Measurements from ENCODE around the gene MAGEB1. TPM values are rescaled to one million over a fixed set of nuclear protein-coding genes. Genes with fewer than 3 reads are reported as not detected.

MAGEB1 gene
- total RNA-seq, 1 experiment from 2014 or later: not detected

DNA sequence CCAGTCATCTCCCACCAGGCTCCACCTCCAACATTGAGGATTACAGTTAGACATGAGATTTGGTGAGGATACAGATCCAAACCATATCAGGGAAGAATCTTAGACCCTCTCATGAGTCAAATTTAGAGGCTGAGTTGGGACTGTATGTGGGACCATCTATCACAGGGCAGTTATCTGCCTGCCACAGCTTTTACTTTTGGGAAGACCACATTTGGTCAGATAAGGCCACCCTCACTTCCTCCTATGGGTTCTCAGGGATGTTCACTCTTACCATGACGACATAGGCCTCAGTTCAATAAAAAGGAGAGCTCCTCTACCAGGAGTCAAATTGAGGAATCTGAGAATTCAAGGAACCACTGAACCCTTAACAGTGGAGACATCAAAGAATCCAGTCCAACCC is 29.5 kb upstream of the MAGEB1 start:
- ATAC-seq: no peak
- no peaks in the 10 kb centered on the region for H3F3A ChIP-seq (ENCODE audit: low read length, unreplicated experiment)
- ChIA-PET CTCF (no interaction called here), POLR2A (ENCODE audit: unreplicated experiment) (no interaction called here)
- H3K9me2 ChIP-seq (replicated peaks; ENCODE audit: low read length): no peaks in the 10 kb centered on the region
- no peak overlapping the region for H3K9ac ChIP-seq (ENCODE audit: low read length)
- H3K4me1 ChIP-seq (ENCODE audit: insufficient read depth, low read length): no peaks in the 10 kb centered on the region
- no TSS peak for BruUV-seq (replicated peaks)
- H3K9me3 ChIP-seq (ENCODE audit: low read length): no peaks in the 10 kb centered on the region
- peaks cover 6% of the 10 kb centered on the region; the same call in 1 of the 2 replicates for H3K27me3 ChIP-seq (ENCODE audit: low read length)
- no peak overlapping the region for H2AFZ ChIP-seq (ENCODE audit: low read length)
- intact Hi-C loops (cut with micrococcal nuclease): no loop called here
- H3K27ac ChIP-seq (ENCODE audit: low read length): no peak overlapping the region
- TF ChIP-seq, protein P1, sequence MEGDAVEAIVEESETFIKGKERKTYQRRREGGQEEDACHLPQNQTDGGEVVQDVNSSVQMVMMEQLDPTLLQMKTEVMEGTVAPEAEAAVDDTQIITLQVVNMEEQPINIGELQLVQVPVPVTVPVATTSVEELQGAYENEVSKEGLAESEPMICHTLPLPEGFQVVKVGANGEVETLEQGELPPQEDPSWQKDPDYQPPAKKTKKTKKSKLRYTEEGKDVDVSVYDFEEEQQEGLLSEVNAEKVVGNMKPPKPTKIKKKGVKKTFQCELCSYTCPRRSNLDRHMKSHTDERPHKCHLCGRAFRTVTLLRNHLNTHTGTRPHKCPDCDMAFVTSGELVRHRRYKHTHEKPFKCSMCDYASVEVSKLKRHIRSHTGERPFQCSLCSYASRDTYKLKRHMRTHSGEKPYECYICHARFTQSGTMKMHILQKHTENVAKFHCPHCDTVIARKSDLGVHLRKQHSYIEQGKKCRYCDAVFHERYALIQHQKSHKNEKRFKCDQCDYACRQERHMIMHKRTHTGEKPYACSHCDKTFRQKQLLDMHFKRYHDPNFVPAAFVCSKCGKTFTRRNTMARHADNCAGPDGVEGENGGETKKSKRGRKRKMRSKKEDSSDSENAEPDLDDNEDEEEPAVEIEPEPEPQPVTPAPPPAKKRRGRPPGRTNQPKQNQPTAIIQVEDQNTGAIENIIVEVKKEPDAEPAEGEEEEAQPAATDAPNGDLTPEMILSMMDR (conservative IDR thresholded peaks at IDR 0.05; ENCODE audit: low read depth, low read length): no peak
- TF ChIP-seq EZH2phosphoT487 (IDR thresholded peaks at IDR 0.05; ENCODE audit: borderline replicate concordance, low read length) (no peak), EZH2 (IDR thresholded peaks at IDR 0.05; ENCODE audit: low read length, unreplicated experiment) (no peak)
- H3K36me3 ChIP-seq (ENCODE audit: low read depth, low read length): no peaks in the 10 kb centered on the region
- no peak overlapping the region for H3K4me2 ChIP-seq (ENCODE audit: low read length)
- H4K20me1 ChIP-seq (ENCODE audit: low read length): no peaks in the 10 kb centered on the region
- H3K79me2 ChIP-seq (ENCODE audit: low read length): no peaks in the 10 kb centered on the region
- H3K4me3 ChIP-seq (ENCODE audit: low read length): no peak overlapping the region
- DNase-seq: no peak

DNA sequence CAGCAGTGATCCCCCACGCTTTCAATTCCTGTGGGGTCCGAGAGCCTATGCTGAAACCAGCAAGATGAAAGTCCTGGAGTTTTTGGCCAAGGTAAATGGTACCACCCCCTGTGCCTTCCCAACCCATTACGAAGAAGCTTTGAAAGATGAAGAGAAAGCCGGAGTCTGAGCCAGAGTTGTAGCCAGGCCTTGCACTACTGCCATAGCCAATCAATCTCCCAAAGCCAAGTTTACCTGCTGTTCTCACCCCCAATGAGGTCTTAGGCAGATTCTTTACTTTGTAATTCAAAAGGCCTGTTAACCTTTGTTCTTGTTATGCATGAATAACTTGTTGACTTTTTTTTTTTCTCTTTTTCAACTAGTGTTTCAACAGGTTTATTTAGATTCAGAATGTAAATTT is 27.6 kb upstream of the MAGEB1 start:
- Histone ChIP-seq H2AFZ (ENCODE audit: low read length) (no peak overlapping the region), H4K20me1 (ENCODE audit: low read length) (no peaks in the 10 kb centered on the region), H3K4me1 (ENCODE audit: insufficient read depth, low read length) (no peaks in the 10 kb centered on the region), H3K36me3 (ENCODE audit: low read depth, low read length) (no peaks in the 10 kb centered on the region), H3K27ac (ENCODE audit: low read length) (no peak overlapping the region), H3K9me3 (ENCODE audit: low read length) (no peaks in the 10 kb centered on the region), H3K4me3 (ENCODE audit: low read length) (no peak overlapping the region), H3K9me2 (replicated peaks; ENCODE audit: low read length) (no peaks in the 10 kb centered on the region), H3K9ac (ENCODE audit: low read length) (no peak overlapping the region), H3K4me2 (ENCODE audit: low read length) (no peak overlapping the region), H3F3A (ENCODE audit: low read length, unreplicated experiment) (no peaks in the 10 kb centered on the region), H3K27me3 (ENCODE audit: low read length) (no peaks in the 10 kb centered on the region), H3K79me2 (ENCODE audit: low read length) (no peaks in the 10 kb centered on the region)
- TF ChIP-seq EZH2 (IDR thresholded peaks at IDR 0.05; ENCODE audit: low read length, unreplicated experiment) (no peak), EZH2phosphoT487 (IDR thresholded peaks at IDR 0.05; ENCODE audit: borderline replicate concordance, low read length) (no peak)
- TF ChIP-seq, protein P1 (conservative IDR thresholded peaks at IDR 0.05; ENCODE audit: low read depth, low read length): no peak
- CTCF ChIA-PET: no interaction called here
- ATAC-seq (no peak), DNase-seq (no peak)
- POLR2A ChIA-PET (ENCODE audit: unreplicated experiment): interaction anchor here (0.7 kb wide), 1 partner anchor 1175 kb away, joined by 5 read pairs; no protein-coding TSS in a partner anchor
- BruUV-seq (replicated peaks): no TSS peak
- intact Hi-C loops (cut with micrococcal nuclease): no loop called here

DNA sequence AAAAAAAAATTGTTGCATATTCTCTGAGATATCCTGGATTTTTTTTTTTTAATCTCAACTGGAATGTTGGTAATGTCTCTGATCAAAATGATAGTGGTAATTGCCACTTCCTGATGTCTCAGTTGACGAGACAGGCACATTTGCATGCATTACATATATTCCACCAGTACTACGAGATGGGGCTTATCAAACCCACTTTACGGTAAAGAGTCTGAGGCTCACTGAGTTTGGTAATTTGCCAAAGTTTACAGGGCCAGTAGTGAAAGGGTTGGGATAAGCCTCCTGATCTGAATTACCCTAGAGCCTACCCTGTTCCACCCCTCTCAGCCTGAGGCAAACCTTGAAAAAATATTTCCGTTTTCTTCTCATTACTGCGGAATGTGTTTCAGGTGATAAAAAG is 26.3 kb upstream of the MAGEB1 start:
- no peak for TF ChIP-seq EZH2phosphoT487 (IDR thresholded peaks at IDR 0.05; ENCODE audit: borderline replicate concordance, low read length)
- no peak for TF ChIP-seq EZH2 (IDR thresholded peaks at IDR 0.05; ENCODE audit: low read length, unreplicated experiment)
- TF ChIP-seq, protein P1 (conservative IDR thresholded peaks at IDR 0.05; ENCODE audit: low read depth, low read length): no peak
- Histone ChIP-seq H3K9me3 (ENCODE audit: low read length) (no peaks in the 10 kb centered on the region), H3K4me1 (ENCODE audit: insufficient read depth, low read length) (no peaks in the 10 kb centered on the region), H4K20me1 (ENCODE audit: low read length) (no peaks in the 10 kb centered on the region), H3K27me3 (ENCODE audit: low read length) (no peaks in the 10 kb centered on the region), H3K9me2 (replicated peaks; ENCODE audit: low read length) (no peaks in the 10 kb centered on the region), H3K79me2 (ENCODE audit: low read length) (no peaks in the 10 kb centered on the region), H3K4me2 (ENCODE audit: low read length) (no peak overlapping the region), H3K27ac (ENCODE audit: low read length) (no peak overlapping the region), H3K36me3 (ENCODE audit: low read depth, low read length) (no peaks in the 10 kb centered on the region), H3F3A (ENCODE audit: low read length, unreplicated experiment) (no peaks in the 10 kb centered on the region), H3K9ac (ENCODE audit: low read length) (no peak overlapping the region), H2AFZ (ENCODE audit: low read length) (no peak overlapping the region), H3K4me3 (ENCODE audit: low read length) (no peak overlapping the region)
- ATAC-seq (no peak), DNase-seq (no peak)
- no TSS peak for BruUV-seq (replicated peaks)
- CTCF ChIA-PET: no interaction called here
- POLR2A ChIA-PET (ENCODE audit: unreplicated experiment): no interaction called here
- intact Hi-C loops (cut with micrococcal nuclease): no loop called here
